Renal cortex interstitium (tissue), 15 donors: ENCODE results near the gene ACRBP. TPM values are rescaled to one million over a fixed set of nuclear protein-coding genes. Genes with fewer than 3 reads are reported as not detected.
A peak's percentile ranks its signal among the peaks of the same experiment; 100 is the strongest.

Experiments used
- DNase-seq, 11 donors: peaks; one replicate each; pipeline ENCODE4 v3.0.0-alpha.2; 2013; ENCODE audit warnings: low read depth in 9 of 11, low spot score in 4 of 11; ENCODE audit errors: extremely low read depth in 1 of 11
- long read RNA-seq, 16 experiments: transcript quantifications; one replicate each; lab custom pipeline, GENCODE V29; 2026
- polyA plus RNA-seq, 3 donors: library from polyadenylated mRNA; unstranded; fragments of 120-200 nt; gene quantifications; one replicate each; pipeline ENCODE4 v1.2.1, GENCODE V29; 2013; ENCODE audit not compliant: insufficient read length in 3 of 3

Gene ACRBP
- polyA plus RNA-seq = 1 to 10 TPM; 3.1 to 6.8 (median 4.9) TPM
- long read RNA-seq, donor 1 = 0 reads
- long read RNA-seq, donor 2 = 0 reads
- long read RNA-seq, donor 3, partial matches to known transcripts = 0 of 2 reads
- long read RNA-seq, donor 3, other reads (novel, unspliced or antisense) = 0 of 2 reads
- long read RNA-seq, donor 4, partial matches to known transcripts = 0 of 1 reads
- long read RNA-seq, donor 4, other reads (novel, unspliced or antisense) = 0 of 1 reads
- long read RNA-seq, donor 5 = 0 reads
- long read RNA-seq, donor 6 = 0 reads
- long read RNA-seq, donor 7 = 0 reads
- long read RNA-seq, donor 8 = 0 reads
- long read RNA-seq, donor 9 = 0 reads
- long read RNA-seq, donor 10, partial matches to known transcripts = 0 of 1 reads
- long read RNA-seq, donor 10, other reads (novel, unspliced or antisense) = 0 of 1 reads
- long read RNA-seq, donor 11 = 0 reads
- long read RNA-seq, donor 12, partial matches to known transcripts = 0 of 1 reads
- long read RNA-seq, donor 12, other reads (novel, unspliced or antisense) = 0 of 1 reads
- long read RNA-seq, donor 13 = 0 reads
- long read RNA-seq, donor 14, partial matches to known transcripts = 0 of 1 reads
- long read RNA-seq, donor 14, other reads (novel, unspliced or antisense) = 0 of 1 reads
- long read RNA-seq, donor 15, partial matches to known transcripts = 0 of 1 reads
- long read RNA-seq, donor 15, other reads (novel, unspliced or antisense) = 0 of 1 reads
- long read RNA-seq, donor 16 = 0 reads

DNA sequence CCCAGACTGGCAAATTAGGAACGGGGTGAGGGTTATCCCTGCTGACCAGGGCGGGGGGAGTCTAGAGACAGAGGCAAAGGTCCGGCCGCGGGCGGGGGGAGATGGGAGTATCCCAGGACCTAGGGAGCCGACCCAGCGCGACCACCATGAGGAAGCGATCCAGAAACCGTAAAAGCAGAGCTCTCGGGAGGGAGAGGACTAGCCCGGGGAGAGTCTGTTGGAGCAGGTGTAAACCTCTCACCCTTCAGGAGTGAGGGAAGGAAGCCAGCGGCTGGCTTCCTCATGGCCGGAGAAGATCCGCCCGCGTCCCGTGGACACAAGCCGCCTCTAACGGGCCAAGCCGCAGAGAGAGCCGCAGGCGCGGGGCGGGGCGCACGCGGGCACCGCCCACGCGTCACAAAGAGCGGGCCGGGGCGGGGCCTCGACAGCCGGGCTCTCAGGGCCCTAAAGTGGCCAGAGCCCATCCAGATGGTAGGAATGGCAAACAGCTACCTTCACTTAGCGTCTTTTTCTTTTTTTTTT lies at the start of gene ACRBP:
ACRBP (minus strand) TSS at position 350 of the 522 bp plus-strand sequence; CDS start at position 284, 66 bp downstream.
- DNase-seq = peak in 8 of 11 donors; percentile 30 to 69 (median 56)

- DNase-seq = no peak
Measured at GRCh38 chr12:6695313-6696045, 48.2 kb upstream of the ACRBP start.

GRCh38 chr12:6694701-6695100 lies 47.5 kb upstream of the ACRBP start:
- no peak for DNase-seq

GRCh38 chr12:6693832-6694355 lies 46.7 kb upstream of the ACRBP start:
- DNase-seq = no peak

GRCh38 chr12:6692888-6693287 lies 45.7 kb upstream of the ACRBP start:
- no peak for DNase-seq

GRCh38 chr12:6691473-6691872 lies 44.2 kb upstream of the ACRBP start:
- no peak for DNase-seq

- peak; percentile 97 to 99 (median 99) for DNase-seq
Measured at GRCh38 chr12:6688999-6689882, 42.0 kb upstream of the ACRBP start, which contains the start of gene ZNF384. ZNF384 (minus strand) TSS chr12:6689375; CDS start chr12:6679520, 9,855 bp downstream.

- DNase-seq = peak in 2 of 11 donors; percentile 49 to 88
Measured at GRCh38 chr12:6688543-6688998, 41.3 kb upstream of the ACRBP start.

GRCh38 chr12:6685814-6686213 lies 38.6 kb upstream of the ACRBP start:
- DNase-seq = no peak

DNA sequence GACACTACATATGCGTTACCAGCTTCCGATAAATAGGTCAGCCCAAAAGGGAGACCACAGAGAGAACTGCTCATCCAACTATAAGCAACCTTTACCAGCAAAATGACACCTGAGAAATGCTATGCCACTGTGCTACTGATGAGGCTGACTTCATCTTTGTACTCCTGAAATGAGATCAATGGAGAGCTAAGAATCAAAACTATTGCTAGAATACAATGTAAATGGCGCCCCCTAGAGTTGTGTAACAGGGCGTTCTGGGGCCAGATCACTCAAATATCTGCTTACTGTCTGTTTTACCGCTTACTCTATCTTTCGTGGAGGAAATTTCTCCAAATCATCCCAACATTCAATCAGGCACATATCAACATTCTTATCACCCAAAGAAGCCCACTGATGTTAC lies 37.4 kb upstream of the ACRBP start:
- DNase-seq = no peak

GRCh38 chr12:6676962-6677361 lies 29.7 kb upstream of the ACRBP start:
- no peak for DNase-seq

GRCh38 chr12:6672143-6672542 lies 24.9 kb upstream of the ACRBP start:
- DNase-seq = no peak

- no peak for DNase-seq
Measured at GRCh38 chr12:6667559-6668210, 20.5 kb upstream of the ACRBP start.

GRCh38 chr12:6666211-6666610 lies 19.0 kb upstream of the ACRBP start:
- DNase-seq = no peak

DNA sequence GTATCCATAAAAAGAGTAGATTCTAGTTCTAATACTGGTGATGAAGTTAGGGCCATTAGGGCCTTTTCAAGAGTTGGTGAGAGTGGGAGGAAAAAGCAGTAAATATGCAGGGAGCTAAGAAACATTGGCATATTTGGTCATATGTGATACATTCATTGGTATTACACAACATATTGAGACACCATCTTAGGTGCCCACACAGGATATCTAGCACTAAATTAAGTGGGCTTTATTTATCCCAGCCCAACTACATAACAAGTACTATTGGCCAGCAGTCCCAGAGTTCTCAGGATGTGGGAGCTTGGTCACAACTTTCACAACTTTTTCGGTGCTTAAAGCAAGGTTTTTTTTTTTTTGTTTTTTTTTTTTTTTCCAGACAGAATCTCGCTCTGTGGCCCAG lies 17.7 kb upstream of the ACRBP start:
- DNase-seq = no peak

- peak; percentile 98 to 100 (median 99) for DNase-seq
Measured at GRCh38 chr12:6662906-6663742, 15.9 kb upstream of the ACRBP start, which contains the start of gene ING4. ING4 (minus strand) TSS chr12:6663119; CDS start chr12:6663101, 18 bp downstream.

- peak in 1 of 11 donors; percentile 9 for DNase-seq
Measured at GRCh38 chr12:6662602-6662905, 15.3 kb upstream of the ACRBP start.
